Vagina (tissue), 2 donors: Measurements from ENCODE around the gene OR3A3. TPM values are rescaled to one million over a fixed set of nuclear protein-coding genes. Genes with fewer than 3 reads are reported as not detected.

Experiments used
- DNase-seq, 2 donors: peaks; one replicate each; pipeline ENCODE4 v3.0.0-alpha.2; 2017; ENCODE audit errors: extremely low spot score in 2 of 2
- H3K27ac ChIP-seq: fragments of 200-600 bp; sonication (generic); one replicate; pipeline ENCODE4 v1.5.1; 2019
- H3K27me3 ChIP-seq: fragments of 200-600 bp; sonication (generic); one replicate; pipeline ENCODE4 v1.5.1; 2019
- H3K36me3 ChIP-seq, 2 donors: fragments of 200-600 bp; sonication (generic); one replicate each; pipeline ENCODE4 v1.5.1; 2017 to 2019
- H3K4me1 ChIP-seq: fragments of 200-600 bp; sonication (generic); one replicate; pipeline ENCODE4 v1.5.1; 2019
- H3K4me3 ChIP-seq, 2 donors: fragments of 200-600 bp; sonication (generic); 1 replicate in 1 of 2; 2 replicates in 1 of 2; pipeline ENCODE4 v1.5.1; 2016 to 2019
- H3K9me3 ChIP-seq: fragments of 200-600 bp; sonication (generic); one replicate; pipeline ENCODE4 v1.5.1; 2019
- POLR2A ChIP-seq, 2 donors: fragments of 450-650 bp; IDR thresholded peaks; one replicate each; pipeline ENCODE4 v1.6.1; 2017; ENCODE audit warnings: antibody characterized with exemption in 2 of 2, mild to moderate bottlenecking in 2 of 2, moderate library complexity in 2 of 2
- POLR2AphosphoS5 ChIP-seq, 2 donors: sonication (generic); formaldehyde crosslinking; IDR thresholded peaks; one replicate each; pipeline ENCODE4 v1.9.0; 2017; ENCODE audit warnings: antibody characterized with exemption in 2 of 2, mild to moderate bottlenecking in 2 of 2, low read depth in 1 of 2; ENCODE audit not compliant: insufficient read depth in 1 of 2
- intact Hi-C: fragments of 100-400 bp; cut with DNase I; formaldehyde crosslinking; loops from one replicate; pipeline ENCODE4 v1.15.1; 2023
- small RNA-seq: library from RNA; depleted of rRNA; stranded (forward); fragments of <200 nt; gene quantifications from one replicate; pipeline ENCODE3, GENCODE V24; 2016
- total RNA-seq: library from RNA; depleted of rRNA; stranded (reverse); fragments of >200 nt; gene quantifications from one replicate; pipeline ENCODE4 v1.2.3, GENCODE V29; 2016
- TF ChIP-seq, protein P1 (sequence below), 3 experiments: fragments of 450-650 bp in 2 of 3; fragments of 200-600 bp in 1 of 3; sonication (generic) in 1 of 3; IDR thresholded peaks; one replicate each; pipeline ENCODE4 v1.5.1; 2017 to 2019; ENCODE audit warnings: antibody characterized with exemption in 3 of 3, mild to moderate bottlenecking in 2 of 3, moderate library complexity in 2 of 3

The OR3A3 gene
- total RNA-seq, 1 donor from 2014 or later = not detected

DNA sequence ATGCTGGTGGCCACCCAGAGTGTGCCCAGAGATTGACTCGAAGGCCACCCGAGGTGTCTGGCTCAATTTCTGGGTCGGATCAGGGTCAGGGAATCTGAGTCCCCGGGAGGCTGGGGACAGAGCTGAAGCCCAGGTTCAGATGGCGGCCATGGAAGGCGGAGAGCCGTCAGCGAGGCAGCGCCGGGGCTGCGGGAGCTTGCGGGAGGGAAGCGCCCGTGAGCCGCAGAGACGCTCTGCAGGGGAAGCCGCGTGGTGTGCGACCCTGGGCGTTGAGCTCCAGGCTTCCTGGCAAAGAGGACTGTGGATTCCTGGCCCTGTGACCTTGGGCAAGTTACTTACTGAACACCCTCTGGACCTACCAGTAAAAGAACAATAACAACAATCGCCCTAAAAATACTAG lies 61.0 kb downstream of the OR3A3 start:
- intact Hi-C loops = no loop called here
- TF ChIP-seq, protein P1, sequence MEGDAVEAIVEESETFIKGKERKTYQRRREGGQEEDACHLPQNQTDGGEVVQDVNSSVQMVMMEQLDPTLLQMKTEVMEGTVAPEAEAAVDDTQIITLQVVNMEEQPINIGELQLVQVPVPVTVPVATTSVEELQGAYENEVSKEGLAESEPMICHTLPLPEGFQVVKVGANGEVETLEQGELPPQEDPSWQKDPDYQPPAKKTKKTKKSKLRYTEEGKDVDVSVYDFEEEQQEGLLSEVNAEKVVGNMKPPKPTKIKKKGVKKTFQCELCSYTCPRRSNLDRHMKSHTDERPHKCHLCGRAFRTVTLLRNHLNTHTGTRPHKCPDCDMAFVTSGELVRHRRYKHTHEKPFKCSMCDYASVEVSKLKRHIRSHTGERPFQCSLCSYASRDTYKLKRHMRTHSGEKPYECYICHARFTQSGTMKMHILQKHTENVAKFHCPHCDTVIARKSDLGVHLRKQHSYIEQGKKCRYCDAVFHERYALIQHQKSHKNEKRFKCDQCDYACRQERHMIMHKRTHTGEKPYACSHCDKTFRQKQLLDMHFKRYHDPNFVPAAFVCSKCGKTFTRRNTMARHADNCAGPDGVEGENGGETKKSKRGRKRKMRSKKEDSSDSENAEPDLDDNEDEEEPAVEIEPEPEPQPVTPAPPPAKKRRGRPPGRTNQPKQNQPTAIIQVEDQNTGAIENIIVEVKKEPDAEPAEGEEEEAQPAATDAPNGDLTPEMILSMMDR (IDR thresholded peaks at IDR 0.05) = no peak
- TF ChIP-seq POLR2A (IDR thresholded peaks at IDR 0.05) (no peak), POLR2AphosphoS5 (IDR thresholded peaks at IDR 0.05; ENCODE audit: insufficient read depth in 1 of 2, low read depth in 1 of 2) (no peak)
- DNase-seq = no peak
- Histone ChIP-seq H3K4me1 (peaks cover 28% of the 10 kb centered on the region), H3K4me3 (no peak overlapping the region), H3K27ac (no peak overlapping the region), H3K27me3 (no peaks in the 10 kb centered on the region), H3K36me3 (no peaks in the 10 kb centered on the region), H3K9me3 (no peaks in the 10 kb centered on the region)

Small RNA genes within 50 kb of the gene (small RNA-seq; reads per million reads assigned to genes)
- not detected for gene OR1AC1P

Other genes with a start within 250 kb of the OR3A3 start
- not detected for gene OR1A2, start 213.9 kb upstream of the OR3A3 start, total RNA-seq
- gene OR1A1, start 203.7 kb upstream of the OR3A3 start, total RNA-seq = not detected
- not detected for gene OR3A1, start 113.0 kb upstream of the OR3A3 start, total RNA-seq
- not detected for gene OR3A2, start 25.1 kb upstream of the OR3A3 start, total RNA-seq
- gene OR1E1, start 13.0 kb upstream of the OR3A3 start, total RNA-seq = not detected
- gene OR1E2, start 22.5 kb downstream of the OR3A3 start, total RNA-seq = not detected
- gene SPATA22, start 60.4 kb downstream of the OR3A3 start, total RNA-seq = not detected
- gene ASPA, start 64.6 kb downstream of the OR3A3 start, total RNA-seq = 2.2 TPM
- 3.2 TPM for gene TRPV3, start 146.4 kb downstream of the OR3A3 start, total RNA-seq
- gene TRPV1, start 198.0 kb downstream of the OR3A3 start, total RNA-seq = 7.6 TPM
- gene SHPK, start 224.9 kb downstream of the OR3A3 start, total RNA-seq = 14.0 TPM
- gene CTNS, start 225.4 kb downstream of the OR3A3 start, total RNA-seq = 35.6 TPM